HG03575 (cell line): Measurements from ENCODE around the gene SHD.

ENCODE experiments used
- ATAC-seq: cut with Tn5 transposase; IDR thresholded peaks from one replicate; pipeline ENCODE4 v1.9.1; 2021; ENCODE audit not compliant: unreplicated experiment, insufficient number of reproducible peaks, low FRiP score; ENCODE audit errors: extremely low read depth

SHD gene

DNA sequence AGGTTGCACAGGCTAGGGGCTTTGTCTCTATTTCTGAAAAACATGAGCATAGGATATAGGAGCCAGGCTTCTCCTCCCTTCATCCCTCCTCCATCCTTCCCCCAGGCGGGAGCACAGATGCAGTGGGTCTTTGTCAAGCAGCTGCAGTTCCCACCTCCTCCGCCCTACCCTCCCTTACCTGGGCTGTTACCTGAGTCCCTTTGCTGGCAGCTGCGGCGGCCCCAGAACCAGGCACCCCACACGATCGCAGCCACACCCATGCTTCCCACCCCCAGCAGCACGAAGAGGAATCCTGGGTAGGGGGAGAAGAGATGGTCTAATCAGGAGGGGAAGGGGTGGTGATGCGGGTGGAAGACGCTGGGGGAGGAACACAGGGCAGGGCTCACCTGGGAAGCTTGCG lies 15.3 kb downstream of the SHD start:
- no peak for ATAC-seq

DNA sequence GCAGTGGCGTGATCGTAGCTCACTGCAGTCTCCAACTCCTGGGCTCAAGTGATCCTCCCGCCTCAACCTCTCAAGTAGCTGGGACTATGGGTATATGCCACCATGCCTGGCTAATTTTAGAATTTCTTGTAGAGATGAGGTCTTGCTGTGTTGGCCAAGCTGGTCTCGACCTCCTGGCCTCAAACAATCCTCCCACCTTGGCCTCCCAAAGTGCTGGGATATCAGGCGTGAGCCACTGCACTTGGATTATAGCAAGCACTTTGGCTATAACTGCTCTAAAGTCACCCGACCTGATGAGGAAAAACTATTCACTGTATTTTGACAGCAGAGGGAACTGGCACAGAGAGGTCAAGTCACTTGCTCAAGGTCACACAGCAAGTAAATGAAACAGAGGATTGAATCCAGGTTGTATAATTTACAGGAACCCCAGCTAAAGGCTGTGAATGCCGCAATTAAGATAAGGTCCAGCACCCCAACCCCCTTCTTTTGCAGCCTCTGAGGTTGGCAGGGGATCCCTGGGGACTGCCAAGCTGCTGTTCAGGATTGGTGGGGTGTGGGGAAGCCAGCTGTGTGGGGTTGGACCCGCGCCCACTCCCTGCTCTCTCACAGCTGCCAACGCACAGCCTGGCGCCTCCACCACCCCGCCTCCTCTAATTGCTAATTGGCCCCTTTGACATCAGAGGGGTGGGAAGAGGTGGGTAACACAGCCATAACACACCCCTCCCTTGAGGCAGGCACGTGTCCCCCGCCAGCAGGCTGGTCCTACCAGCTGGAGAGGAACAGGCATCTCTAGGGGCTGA lies 17.1 kb downstream of the SHD start:
- no peak for ATAC-seq

- ATAC-seq = no peak
Observed at GRCh38 chr19:4297901-4298809, 19.1 kb downstream of the SHD start.

DNA sequence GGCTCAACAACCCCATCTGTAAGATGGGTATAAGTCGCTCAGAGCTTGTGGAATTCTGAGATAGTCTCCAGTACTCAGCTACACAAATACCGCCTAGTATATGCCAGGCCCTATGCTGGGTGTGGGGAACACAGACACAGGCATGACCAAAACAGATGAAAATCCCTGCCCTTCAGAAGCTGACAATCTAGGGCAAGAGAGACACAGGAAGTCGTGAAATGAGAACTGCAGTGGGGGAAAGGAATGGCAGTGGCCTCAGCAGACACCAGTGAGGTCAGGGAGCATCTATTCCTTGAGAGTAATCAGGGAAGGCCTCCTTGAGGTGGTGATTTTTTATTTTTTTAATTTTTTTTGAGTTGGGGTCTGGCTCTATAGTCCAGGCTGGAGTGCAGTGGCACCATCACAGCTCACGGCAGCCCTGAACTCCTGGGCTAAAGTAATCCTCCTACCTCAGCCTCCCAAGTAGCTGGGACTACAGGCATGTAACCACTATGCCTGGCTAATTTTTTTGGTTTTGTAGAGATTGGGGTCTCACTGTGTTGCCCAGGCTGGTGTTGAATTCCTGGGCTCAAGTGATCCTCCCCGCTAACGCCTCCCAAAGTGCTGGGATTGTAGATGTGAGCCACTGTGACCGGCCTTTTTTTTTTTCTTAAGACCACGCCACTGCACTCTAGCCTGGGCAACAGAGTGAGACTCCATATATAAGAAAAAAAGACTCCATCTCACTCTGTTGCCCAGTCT lies 19.9 kb downstream of the SHD start:
- ATAC-seq = no peak

- ATAC-seq = no peak
Observed at GRCh38 chr19:4300589-4300988, 21.5 kb downstream of the SHD start.

DNA sequence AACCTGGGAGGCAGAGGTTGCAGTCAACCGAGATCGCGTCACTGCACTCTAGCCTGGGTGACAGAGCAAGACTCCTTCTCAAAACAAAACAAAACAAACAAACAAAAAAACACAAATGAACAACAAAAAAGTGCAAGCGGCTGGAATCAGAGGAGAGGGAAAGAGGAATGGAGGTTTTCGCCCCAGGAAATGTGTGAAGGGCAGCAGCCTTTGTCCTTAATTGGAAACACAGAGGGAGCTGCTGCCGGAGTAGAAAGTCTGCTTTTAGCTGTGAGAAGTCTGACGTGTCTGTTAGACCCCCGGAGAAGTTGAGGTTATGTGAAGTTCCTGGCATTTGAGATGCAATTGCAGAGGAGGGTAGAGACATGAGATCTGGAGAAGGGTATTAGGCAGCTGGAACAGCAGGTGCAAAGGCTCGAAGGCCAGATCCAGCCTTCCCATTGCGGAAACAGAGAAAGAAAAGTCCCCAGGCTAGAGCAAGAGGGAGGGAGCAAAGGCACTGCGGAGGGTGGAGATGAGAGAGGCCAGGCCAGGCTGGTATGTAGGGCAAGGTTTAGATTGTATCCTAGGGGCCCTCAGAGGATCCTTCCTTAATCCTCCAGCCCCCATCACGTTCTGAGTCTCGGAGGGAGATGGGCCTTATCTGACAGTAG lies 22.6 kb downstream of the SHD start:
- ATAC-seq = no peak

- ATAC-seq = no peak
Observed at GRCh38 chr19:4302243-4302640, 23.2 kb downstream of the SHD start, which contains the start of gene TMIGD2. Gene TMIGD2, minus strand, starts transcription at chr19:4302389. Its CDS starts 4 bp downstream, at chr19:4302385.

DNA sequence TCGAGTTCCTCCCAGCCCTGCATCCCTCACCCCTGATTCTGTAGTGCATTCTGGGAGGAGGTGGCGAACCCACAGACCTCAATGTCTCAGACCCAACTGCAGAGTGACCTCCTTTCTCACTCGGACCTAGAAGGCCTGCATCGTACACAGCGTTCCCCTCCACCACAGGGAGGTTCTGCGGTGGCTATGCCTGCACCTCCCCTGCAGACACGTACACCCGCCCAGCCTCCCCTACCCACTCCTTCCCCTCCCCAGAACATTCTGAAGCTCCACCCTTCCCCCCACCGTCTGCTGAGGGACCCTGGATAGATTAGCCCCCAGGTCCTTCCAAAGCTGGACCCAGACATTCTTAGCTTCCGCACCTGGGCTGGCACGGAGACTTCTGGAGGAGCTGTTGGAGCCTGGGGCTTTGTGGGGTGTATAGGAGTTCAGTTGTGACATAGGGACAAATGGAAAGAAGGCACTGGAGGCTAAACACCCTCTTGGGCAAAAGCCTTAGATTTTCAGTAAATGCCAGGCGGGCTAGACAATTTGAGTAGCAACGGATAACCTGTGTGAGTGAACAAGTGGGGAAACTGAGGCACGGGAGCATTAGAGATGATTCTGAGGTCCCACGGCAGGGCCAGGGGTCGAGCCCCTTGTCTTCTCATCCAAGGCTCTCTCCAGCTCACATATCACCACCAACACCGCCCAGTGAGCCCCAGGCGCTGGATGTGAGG lies 24.9 kb downstream of the SHD start:
- no peak for ATAC-seq

DNA sequence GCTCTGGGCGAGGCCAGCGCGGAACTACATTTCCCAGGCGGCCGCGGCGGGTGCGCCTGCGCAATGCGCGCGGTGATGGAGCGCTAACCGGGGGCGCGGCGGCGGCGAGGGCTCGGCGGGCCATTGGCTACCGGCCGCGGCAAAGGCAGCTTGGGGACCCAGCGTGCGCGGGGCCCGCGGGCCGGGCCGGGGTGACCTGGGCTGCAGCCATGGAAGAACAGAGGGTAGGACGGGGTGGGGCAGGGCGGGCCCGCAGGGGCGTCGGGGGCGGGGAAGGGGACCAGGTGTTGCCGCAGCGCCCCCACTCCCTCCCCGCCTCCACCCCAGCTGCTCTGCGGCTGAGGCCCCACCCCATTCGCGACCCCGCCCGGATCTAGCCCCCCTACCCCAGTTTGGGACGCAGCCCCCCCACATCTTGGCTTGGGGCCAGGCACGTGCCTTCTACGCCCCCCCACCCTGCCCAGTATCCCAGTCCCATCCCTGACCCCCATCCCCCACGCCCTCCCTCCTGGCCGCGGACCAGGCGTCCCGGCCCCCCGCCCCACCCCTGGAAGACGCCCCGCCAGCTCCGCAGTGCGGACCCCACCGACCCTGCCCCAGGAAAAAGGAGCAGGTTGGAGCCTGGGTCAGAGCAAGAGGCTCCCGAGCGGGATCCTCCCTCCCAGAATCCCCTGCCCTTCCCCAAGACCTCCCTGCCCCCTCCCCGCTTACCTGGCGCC lies 25.6 kb downstream of the SHD start, which contains the start of gene FSD1:
FSD1 (plus strand) TSS at position 61 of the 719 bp plus-strand sequence; CDS start at position 210, 149 bp downstream.
- ATAC-seq = no peak

DNA sequence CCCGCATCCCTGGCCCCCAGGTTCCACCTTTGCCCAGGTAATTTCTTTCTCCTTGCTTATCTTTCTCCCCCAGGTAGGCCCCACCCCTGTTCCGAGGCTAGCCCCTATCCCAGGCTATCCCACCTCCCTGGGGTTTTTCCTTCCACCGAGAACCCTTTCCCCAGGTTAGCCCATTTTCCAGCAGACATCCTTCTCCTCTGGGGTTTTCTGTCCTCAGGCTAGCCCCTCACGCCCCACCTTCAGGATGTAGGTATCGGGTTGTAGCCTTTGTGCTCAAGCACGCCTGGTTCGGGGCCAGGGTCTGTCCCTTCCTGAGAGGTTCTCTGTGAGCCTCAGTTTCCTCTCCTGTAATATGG lies 26.2 kb downstream of the SHD start:
- no peak for ATAC-seq

- no peak for ATAC-seq
Observed at GRCh38 chr19:4305659-4306058, 26.6 kb downstream of the SHD start.

- no peak for ATAC-seq
Observed at GRCh38 chr19:4310247-4311121, 31.4 kb downstream of the SHD start.

- ATAC-seq = no peak
Observed at GRCh38 chr19:4313847-4314490, 34.9 kb downstream of the SHD start.

- no peak for ATAC-seq
Observed at GRCh38 chr19:4316956-4317355, 37.9 kb downstream of the SHD start.

DNA sequence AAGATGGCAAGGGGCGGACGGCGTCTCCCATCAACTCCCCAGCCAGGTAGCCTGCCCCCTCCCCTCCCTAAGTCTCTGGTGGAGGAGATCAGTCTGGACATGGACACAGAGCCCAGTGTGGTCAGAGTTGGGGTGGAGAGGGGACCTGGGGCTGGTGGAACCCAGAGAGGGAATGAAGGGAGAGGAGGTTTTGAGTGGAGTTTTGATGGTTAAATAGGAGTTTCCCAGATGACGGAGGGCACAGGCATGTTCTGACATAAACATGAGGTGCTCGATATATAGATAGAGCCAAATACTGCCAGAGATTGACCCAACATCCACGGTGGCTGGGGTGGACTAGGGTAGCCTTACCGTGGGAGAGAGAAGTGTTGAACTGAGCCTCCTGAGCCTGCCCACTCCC lies 39.4 kb downstream of the SHD start:
- no peak for ATAC-seq

- no peak for ATAC-seq
Observed at GRCh38 chr19:4319067-4319718, 40.1 kb downstream of the SHD start.
